ENCODE results near the gene TEX52. TPM values are rescaled to one million over a fixed set of nuclear protein-coding genes. Genes with fewer than 3 reads are reported as not detected.

Gene TEX52
- total RNA-seq, 1 experiment from 2014 or later = not detected

- Histone ChIP-seq H3K9me3 (ENCODE audit: insufficient read depth, low read depth) (no peaks in the 10 kb centered on the region), H3K4me1 (replicated peaks; ENCODE audit: insufficient read depth) (no peaks in the 10 kb centered on the region), H3K79me2 (ENCODE audit: low read depth) (no peaks in the 10 kb centered on the region), H3K27me3 (ENCODE audit: insufficient read depth, low read depth) (no peaks in the 10 kb centered on the region), H3K36me3 (ENCODE audit: low read depth) (peaks cover 9% of the 10 kb centered on the region), H4K20me1 (ENCODE audit: insufficient read depth) (no peaks in the 10 kb centered on the region), H3K4me3 (no peak overlapping the region), H3K9me2 (ENCODE audit: insufficient read depth) (no peaks in the 10 kb centered on the region), H3F3A (ENCODE audit: insufficient read depth, low read depth) (peaks cover 3% of the 10 kb centered on the region; the same call in 1 of the 2 replicates), H2AFZ (no peak overlapping the region), H3K27ac (no peak overlapping the region), H3K4me2 (no peak overlapping the region)
- CTCF ChIA-PET = no interaction called here
- POLR2A ChIA-PET (ENCODE audit: unreplicated experiment) = interaction anchor here (0.6 kb wide), 1 partner anchor 18 kb away, joined by 3 read pairs; no protein-coding TSS in a partner anchor
- BruUV-seq (replicated peaks) = no TSS peak
- no peak for TF ChIP-seq EZH2 (IDR thresholded peaks at IDR 0.05; ENCODE audit: low read depth)
- no peak for TF ChIP-seq CTCF (conservative IDR thresholded peaks at IDR 0.05)
- no peak for DNase-seq
- intact Hi-C loops (cut with micrococcal nuclease; ENCODE audit: unreplicated experiment) = no loop called here
Observed at GRCh38 chr12:2862876-2863275, 6.0 kb upstream of the TEX52 start.

GRCh38 chr12:2860170-2860569, 3.3 kb upstream of the TEX52 start:
- Histone ChIP-seq H3K4me1 (replicated peaks; ENCODE audit: insufficient read depth) (no peaks in the 10 kb centered on the region), H3K9me2 (ENCODE audit: insufficient read depth) (no peaks in the 10 kb centered on the region), H3F3A (ENCODE audit: insufficient read depth, low read depth) (peaks cover 3% of the 10 kb centered on the region), H3K4me3 (no peak overlapping the region), H3K4me2 (no peak overlapping the region), H3K27me3 (ENCODE audit: insufficient read depth, low read depth) (no peaks in the 10 kb centered on the region), H2AFZ (no peak overlapping the region), H3K9me3 (ENCODE audit: insufficient read depth, low read depth) (no peaks in the 10 kb centered on the region), H3K79me2 (ENCODE audit: low read depth) (no peaks in the 10 kb centered on the region), H4K20me1 (ENCODE audit: insufficient read depth) (no peaks in the 10 kb centered on the region), H3K27ac (no peak overlapping the region), H3K36me3 (ENCODE audit: low read depth) (peaks cover 7% of the 10 kb centered on the region)
- BruUV-seq (replicated peaks) = no TSS peak
- ChIA-PET POLR2A (ENCODE audit: unreplicated experiment) (no interaction called here), CTCF (no interaction called here)
- DNase-seq = no peak
- intact Hi-C loops (cut with micrococcal nuclease; ENCODE audit: unreplicated experiment) = no loop called here
- no peak for TF ChIP-seq EZH2 (IDR thresholded peaks at IDR 0.05; ENCODE audit: low read depth)
- no peak for TF ChIP-seq CTCF (conservative IDR thresholded peaks at IDR 0.05)

- intact Hi-C loops (cut with micrococcal nuclease; ENCODE audit: unreplicated experiment) = no loop called here
- Histone ChIP-seq H4K20me1 (ENCODE audit: insufficient read depth) (no peaks in the 10 kb centered on the region), H3K4me2 (no peak overlapping the region), H3F3A (ENCODE audit: insufficient read depth, low read depth) (peaks cover 6% of the 10 kb centered on the region), H3K9me2 (ENCODE audit: insufficient read depth) (no peaks in the 10 kb centered on the region), H3K4me3 (no peak overlapping the region), H3K79me2 (ENCODE audit: low read depth) (no peaks in the 10 kb centered on the region), H2AFZ (no peak overlapping the region), H3K4me1 (replicated peaks; ENCODE audit: insufficient read depth) (no peaks in the 10 kb centered on the region), H3K36me3 (ENCODE audit: low read depth) (peaks cover 5% of the 10 kb centered on the region; the same call in 1 of the 2 replicates), H3K27ac (no peak overlapping the region), H3K27me3 (ENCODE audit: insufficient read depth, low read depth) (no peaks in the 10 kb centered on the region), H3K9me3 (ENCODE audit: insufficient read depth, low read depth) (no peaks in the 10 kb centered on the region)
- no TSS peak for BruUV-seq (replicated peaks)
- no peak for TF ChIP-seq CTCF (conservative IDR thresholded peaks at IDR 0.05)
- TF ChIP-seq EZH2 (IDR thresholded peaks at IDR 0.05; ENCODE audit: low read depth) = no peak
- DNase-seq = no peak
- CTCF ChIA-PET = interaction anchor here (0.6 kb wide), 1 partner anchor 59 kb away, joined by 7 read pairs; no protein-coding TSS in a partner anchor
- POLR2A ChIA-PET (ENCODE audit: unreplicated experiment) = no interaction called here
Observed at GRCh38 chr12:2858944-2859421, 2.1 kb upstream of the TEX52 start.
